Measurements from ENCODE around the gene IGFL4.
A peak's percentile ranks its signal among the peaks of the same experiment; 100 is the strongest.
"Not testable (repeated sequence)": the region's sequence is repeated elsewhere in the genome, so short reads cannot be mapped to it uniquely, and the experiment has no call there.

Gene IGFL4

DNA sequence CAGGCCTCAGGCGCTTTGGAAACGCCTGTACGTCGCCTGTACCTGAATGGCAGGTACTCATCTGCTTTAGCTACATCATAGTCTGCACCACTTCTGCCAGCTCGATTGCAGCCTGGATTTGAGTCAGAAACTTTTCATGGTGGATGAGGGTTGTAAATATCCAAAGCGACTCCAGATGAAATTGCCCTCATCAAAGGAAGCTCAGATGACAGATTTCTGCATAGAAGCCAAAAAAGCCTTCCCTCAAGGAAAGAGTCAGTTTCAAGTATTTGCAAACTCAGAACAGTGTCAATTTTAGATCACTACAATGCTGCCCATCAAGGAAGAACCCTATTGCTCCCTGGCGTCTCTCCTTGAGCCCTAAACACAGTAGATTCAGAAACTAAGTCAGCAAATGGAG, 38.8 kb upstream of the IGFL4 start:
- peaks cover 24 to 59% (median 30%) of the 10 kb centered on the region in 11 experiments for H3K27me3 ChIP-seq
- no peak overlapping the region for H3K4me2 ChIP-seq
- peaks cover 0 to 26% (median 0%) of the 10 kb centered on the region in 11 experiments; a peak in 2 of 22 replicates for H4K20me1 ChIP-seq
- H3K4me1 ChIP-seq = peaks cover 7 to 39% (median 12%) of the 10 kb centered on the region in 10 experiments; a peak in 16 of 20 replicates
- H3K4me3 ChIP-seq = no peak overlapping the region
- H3K27ac ChIP-seq = no peak overlapping the region
- no peak for TF ChIP-seq Cebpa-rat (IDR thresholded peaks at IDR 0.05)
- H3K36me3 ChIP-seq = no peaks in the 10 kb centered on the region
- H3K9me3 ChIP-seq (replicated peaks in 1 of 11) = peaks cover 2 to 6% (median 4%) of the 10 kb centered on the region in 11 experiments; a peak in 20 of 22 replicates
- no peak overlapping the region for H3K9ac ChIP-seq

DNA sequence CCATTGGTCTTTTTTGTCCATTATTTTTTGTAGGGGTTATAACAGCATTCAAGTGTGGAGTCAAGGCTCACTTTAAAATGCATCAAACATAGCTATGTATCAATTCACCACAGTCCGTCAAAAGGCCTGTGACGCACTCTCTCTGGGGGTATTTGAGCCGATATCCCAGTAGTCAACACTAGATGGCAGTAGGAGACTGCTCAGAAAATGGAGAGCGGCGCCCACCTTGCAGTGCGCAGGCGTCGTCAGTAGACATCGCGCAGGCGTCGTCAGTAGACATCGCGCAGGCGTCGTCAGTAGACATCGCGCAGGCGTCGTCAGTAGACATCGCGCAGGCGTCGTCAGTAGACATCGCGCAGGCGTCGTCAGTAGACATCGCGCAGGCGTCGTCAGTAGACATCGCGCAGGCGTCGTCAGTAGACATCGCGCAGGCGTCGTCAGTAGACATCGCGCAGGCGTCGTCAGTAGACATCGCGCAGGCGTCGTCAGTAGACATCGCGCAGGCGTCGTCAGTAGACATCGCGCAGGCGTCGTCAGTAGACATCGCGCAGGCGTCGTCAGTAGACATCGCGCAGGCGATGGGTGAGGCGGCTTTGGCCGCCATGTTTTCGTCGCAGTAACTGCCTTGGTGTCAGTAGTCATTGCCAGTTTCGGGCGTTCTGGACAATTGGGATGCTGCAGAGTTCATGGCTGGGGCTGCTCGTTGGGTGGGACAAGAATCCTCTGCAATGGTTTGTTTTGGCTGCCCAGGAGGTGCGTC, 38.0 kb upstream of the IGFL4 start:
- H3K4me2 ChIP-seq; H3K4me3 ChIP-seq; H3K27ac ChIP-seq; H3K9me3 ChIP-seq (replicated peaks in 1 of 11); H3K36me3 ChIP-seq; H3K9ac ChIP-seq: not testable (repeated sequence)
- peaks cover 7 to 37% (median 12%) of the 10 kb centered on the region in 10 experiments; a peak in 16 of 20 replicates for H3K4me1 ChIP-seq
- H4K20me1 ChIP-seq = peaks cover 0 to 26% (median 0%) of the 10 kb centered on the region in 11 experiments; a peak in 2 of 22 replicates
- peaks cover 24 to 65% (median 31%) of the 10 kb centered on the region in 11 experiments for H3K27me3 ChIP-seq

DNA sequence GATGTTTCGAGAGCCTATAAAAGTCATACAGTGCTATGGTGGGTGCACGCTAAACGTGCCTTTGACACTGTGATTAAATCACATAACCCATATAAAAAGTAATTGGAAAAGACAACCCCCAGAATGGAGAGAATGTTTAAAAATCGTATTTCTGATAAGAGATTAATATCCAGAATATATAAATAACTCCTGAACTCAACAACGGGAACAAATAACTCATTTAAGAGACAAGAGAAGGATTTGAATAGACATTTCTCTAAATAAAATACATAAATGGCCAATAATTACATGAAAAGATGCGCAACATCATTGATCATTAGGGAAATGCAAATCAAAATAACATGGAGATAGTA, 37.0 kb upstream of the IGFL4 start:
- H3K36me3 ChIP-seq = no peaks in the 10 kb centered on the region
- peak overlapping the region in 2 of 10 experiments; percentile 43 to 47; a peak in 3 of 20 replicates for H3K4me3 ChIP-seq
- no peak overlapping the region for H3K9ac ChIP-seq
- H3K4me2 ChIP-seq = peak overlapping the region in 1 of 11 experiments; percentile 64; a peak in 5 of 22 replicates
- TF ChIP-seq Cebpa-rat (IDR thresholded peaks at IDR 0.05) = no peak
- H3K27me3 ChIP-seq = peaks cover 24 to 74% (median 31%) of the 10 kb centered on the region in 11 experiments
- peaks cover 0 to 5% (median 0%) of the 10 kb centered on the region in 11 experiments; a peak in 5 of 22 replicates for H3K9me3 ChIP-seq (replicated peaks in 1 of 11)
- peaks cover 0 to 26% (median 0%) of the 10 kb centered on the region in 11 experiments; a peak in 2 of 22 replicates for H4K20me1 ChIP-seq
- no peak overlapping the region for H3K27ac ChIP-seq
- peaks cover 7 to 35% (median 13%) of the 10 kb centered on the region in 10 experiments; a peak in 16 of 20 replicates for H3K4me1 ChIP-seq

DNA sequence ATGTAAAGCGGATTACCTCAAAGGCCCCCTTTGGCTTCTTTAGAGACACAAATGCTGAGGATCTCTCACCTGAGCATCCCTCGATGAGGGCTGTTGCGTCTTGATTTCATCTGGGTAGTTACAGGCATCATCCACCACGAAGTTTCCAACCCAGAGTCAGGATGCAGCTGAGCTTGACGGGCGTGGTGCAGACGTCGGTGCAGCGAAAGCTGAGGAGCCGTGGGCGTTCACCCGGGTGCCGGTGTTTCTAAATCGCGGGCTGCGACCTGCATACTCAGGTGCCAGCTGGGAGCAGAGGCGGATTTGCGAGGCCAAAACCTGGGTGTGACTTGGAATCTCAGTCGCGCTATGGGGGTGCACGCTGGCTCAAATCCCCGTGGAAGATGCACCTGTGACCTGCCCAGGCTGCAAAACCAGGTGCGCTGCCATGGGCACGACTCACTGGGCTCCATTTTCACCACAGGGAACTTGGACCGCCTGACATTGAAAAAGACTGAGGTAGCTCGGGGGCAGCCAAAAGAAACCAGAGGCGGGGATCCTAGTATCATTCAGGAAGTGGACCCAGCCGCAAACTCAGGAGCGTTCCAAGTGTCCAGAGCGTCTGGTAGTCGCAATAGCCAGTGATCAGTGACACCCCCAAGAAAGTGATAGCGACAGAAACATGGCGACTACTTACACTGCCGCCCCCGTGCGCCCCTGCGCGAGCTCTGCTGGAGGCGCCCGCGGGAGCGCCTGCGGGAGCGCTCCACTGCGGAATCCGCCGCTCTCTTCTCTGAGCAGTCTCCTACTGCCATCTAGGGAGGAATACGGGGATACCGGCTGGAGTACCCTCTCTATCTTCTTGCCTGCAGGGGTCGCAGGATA, 36.4 kb upstream of the IGFL4 start:
- Histone ChIP-seq H3K9ac (no peak overlapping the region), H3K4me2 (peak overlapping the region; percentile 64 to 85 (median 75)), H3K36me3 (no peaks in the 10 kb centered on the region), H4K20me1 (peaks cover 0 to 26% (median 0%) of the 10 kb centered on the region in 11 experiments; a peak in 2 of 22 replicates), H3K27me3 (peaks cover 24 to 80% (median 31%) of the 10 kb centered on the region in 11 experiments), H3K4me1 (peaks cover 7 to 31% (median 13%) of the 10 kb centered on the region in 10 experiments; a peak in 16 of 20 replicates), H3K27ac (no peak overlapping the region), H3K4me3 (peak overlapping the region; percentile 38 to 58 (median 46); a peak in 18 of 20 replicates), H3K9me3 (replicated peaks in 1 of 11) (peaks cover 0 to 5% (median 0%) of the 10 kb centered on the region in 11 experiments; a peak in 5 of 22 replicates)
- TF ChIP-seq Cebpa-rat (IDR thresholded peaks at IDR 0.05) = no peak

DNA sequence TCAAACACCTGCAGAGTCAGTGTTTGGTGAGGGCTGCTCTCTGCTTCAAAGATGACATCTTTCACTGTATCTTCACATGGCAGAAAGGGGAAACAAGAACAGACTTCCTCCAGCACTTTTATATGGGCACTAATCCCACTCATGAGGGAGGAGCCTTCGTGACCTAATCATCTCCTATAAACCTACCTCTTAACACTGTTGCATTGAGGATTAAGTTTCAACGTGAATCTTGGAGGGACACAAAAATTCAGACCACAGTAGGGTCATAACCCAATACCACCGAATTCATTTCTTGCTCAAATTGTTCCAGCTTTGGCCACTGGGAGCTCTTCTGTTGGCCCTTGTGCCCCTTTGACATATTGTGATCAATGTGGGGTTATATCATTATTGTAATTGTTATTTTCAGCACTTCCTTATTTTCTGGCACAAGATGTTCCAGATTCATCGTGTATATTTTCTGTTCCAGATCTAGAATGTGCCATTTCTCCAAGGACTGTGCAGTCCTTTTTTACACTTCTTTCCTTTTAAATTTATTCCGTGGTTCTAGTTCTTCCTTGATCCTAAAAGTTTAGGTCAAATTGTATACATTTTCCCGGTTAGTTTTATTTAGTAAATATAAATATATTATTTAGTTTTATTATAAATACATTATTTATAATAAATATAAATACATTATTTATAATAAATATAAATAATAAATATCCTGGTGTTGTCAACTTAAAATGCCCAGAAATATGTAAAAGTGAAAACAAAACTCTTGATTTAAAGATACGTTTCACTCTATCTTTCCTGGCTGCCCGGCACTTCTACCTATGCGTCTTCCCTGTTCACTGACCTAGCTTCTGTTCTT, 35.5 kb upstream of the IGFL4 start:
- no peak for TF ChIP-seq Cebpa-rat (IDR thresholded peaks at IDR 0.05)
- no peak overlapping the region for H3K27ac ChIP-seq
- H3K4me2 ChIP-seq = peak overlapping the region in 2 of 11 experiments; percentile 80 to 84; a peak in 3 of 22 replicates
- H3K9me3 ChIP-seq (replicated peaks in 1 of 11) = peaks cover 0 to 5% (median 0%) of the 10 kb centered on the region in 11 experiments; a peak in 5 of 22 replicates
- H4K20me1 ChIP-seq = peaks cover 0 to 21% (median 0%) of the 10 kb centered on the region in 11 experiments; a peak in 2 of 22 replicates
- H3K4me1 ChIP-seq = peaks cover 7 to 28% (median 13%) of the 10 kb centered on the region in 10 experiments; a peak in 16 of 20 replicates
- no peak overlapping the region for H3K4me3 ChIP-seq
- peaks cover 24 to 81% (median 31%) of the 10 kb centered on the region in 11 experiments for H3K27me3 ChIP-seq
- H3K36me3 ChIP-seq = no peaks in the 10 kb centered on the region
- no peak overlapping the region for H3K9ac ChIP-seq

DNA sequence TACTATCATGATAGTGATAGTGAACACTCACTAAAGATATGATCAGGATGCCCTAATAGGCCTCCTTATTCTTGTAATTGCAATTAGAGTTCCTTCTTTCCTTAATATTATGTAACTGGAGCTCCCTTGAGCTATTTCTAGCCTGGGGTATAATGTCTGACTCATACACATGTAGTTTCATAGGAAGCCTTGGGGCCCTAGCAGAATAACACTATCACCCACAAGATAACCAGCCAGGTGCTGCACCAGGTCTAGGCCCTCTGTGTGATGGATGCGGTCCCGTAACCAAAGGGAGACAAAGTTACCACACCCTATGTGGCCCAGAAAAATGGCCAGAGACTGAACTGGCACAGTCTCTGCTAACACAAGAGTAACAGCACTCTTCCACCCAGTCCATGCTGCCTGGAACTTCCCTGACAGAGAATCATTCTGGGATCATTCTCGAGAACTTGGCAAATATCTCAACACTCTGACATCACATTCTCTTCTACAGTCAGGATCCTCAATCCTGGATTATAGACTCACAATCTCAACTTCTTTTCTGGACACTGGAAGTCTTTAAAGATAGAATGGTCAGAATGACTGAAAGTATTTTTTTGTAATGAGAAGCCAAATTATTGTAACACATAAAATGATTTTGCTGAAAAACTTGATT, 32.6 kb upstream of the IGFL4 start:
- peaks cover 4 to 27% (median 15%) of the 10 kb centered on the region in 10 experiments; a peak in 18 of 20 replicates for H3K4me1 ChIP-seq
- no peak for TF ChIP-seq Cebpa-rat (IDR thresholded peaks at IDR 0.05)
- H3K4me3 ChIP-seq = no peak overlapping the region
- H3K27ac ChIP-seq = no peak overlapping the region
- peaks cover 24 to 89% (median 31%) of the 10 kb centered on the region in 11 experiments for H3K27me3 ChIP-seq
- peaks cover 0 to 14% (median 0%) of the 10 kb centered on the region in 11 experiments; a peak in 2 of 22 replicates for H4K20me1 ChIP-seq
- no peaks in the 10 kb centered on the region for H3K36me3 ChIP-seq
- peaks cover 0 to 5% (median 0%) of the 10 kb centered on the region in 11 experiments; a peak in 5 of 22 replicates for H3K9me3 ChIP-seq (replicated peaks in 1 of 11)
- H3K4me2 ChIP-seq = peak overlapping the region in 4 of 11 experiments; percentile 17 to 64 (median 42); a peak in 5 of 22 replicates
- no peak overlapping the region for H3K9ac ChIP-seq

DNA sequence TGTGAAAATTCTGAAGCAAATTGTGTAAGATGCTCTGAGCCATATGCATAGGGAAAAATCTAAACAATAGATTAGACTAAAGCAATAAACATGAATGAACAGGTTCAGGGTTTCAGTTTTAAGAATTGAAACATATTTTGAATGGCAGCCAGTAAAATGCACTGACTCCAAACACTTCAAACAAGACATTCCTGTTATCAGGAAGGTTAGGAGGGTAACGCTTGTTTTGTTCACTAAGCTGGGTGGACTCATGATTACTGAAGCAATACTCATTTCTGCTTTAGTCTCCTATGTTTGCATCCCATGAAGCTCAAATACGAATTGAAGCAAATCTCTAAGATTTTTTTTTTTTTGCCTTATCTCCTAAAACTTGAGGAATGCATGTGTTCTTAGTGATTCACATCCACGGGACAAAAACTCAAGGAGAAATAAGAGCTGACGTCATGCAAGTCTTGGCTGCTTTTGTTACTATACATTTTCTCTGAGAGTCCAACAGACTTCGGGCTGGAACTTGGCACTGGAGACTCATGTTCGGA, 29.1 kb upstream of the IGFL4 start:
- Histone ChIP-seq H4K20me1 (peaks cover 0 to 12% (median 0%) of the 10 kb centered on the region in 11 experiments; a peak in 2 of 22 replicates), H3K9ac (no peak overlapping the region), H3K27ac (no peak overlapping the region), H3K27me3 (peaks cover 0 to 97% (median 5%) of the 10 kb centered on the region in 11 experiments; a peak in 15 of 22 replicates), H3K4me1 (peaks cover 0 to 29% (median 16%) of the 10 kb centered on the region in 10 experiments; a peak in 18 of 20 replicates), H3K36me3 (no peaks in the 10 kb centered on the region), H3K9me3 (replicated peaks in 1 of 11) (peaks cover 0 to 5% (median 0%) of the 10 kb centered on the region in 11 experiments; a peak in 5 of 22 replicates), H3K4me2 (no peak overlapping the region), H3K4me3 (no peak overlapping the region)
- TF ChIP-seq Cebpa-rat (IDR thresholded peaks at IDR 0.05) = no peak

Measured in BLaER1 treated with 17β-estradiol and CSF1 and Interleukin-3, amounts not matched to agents 10 nM and 100 nM (cell line).